ENCODE results near the gene TENM4.

GRCh38 chr11:78791964-78792363 is 648.9 kb downstream of the TENM4 start:
- TF ChIP-seq EZH2 (IDR thresholded peaks at IDR 0.05; ENCODE audit: borderline replicate concordance, low read depth, low read length, severe bottlenecking) (no peak), CTCF (IDR thresholded peaks at IDR 0.05; ENCODE audit: borderline replicate concordance, extremely low read depth, low read length, poor library complexity, severe bottlenecking) (no peak)

All from DND-41 (cell line).